Ascending aorta (tissue), 2 donors: Measurements from ENCODE around the gene TCTN3. TPM values are rescaled to one million over a fixed set of nuclear protein-coding genes. Genes with fewer than 3 reads are reported as not detected.

Experiments used
- DNase-seq, 2 donors: peaks; one replicate each; pipeline ENCODE4 v3.0.0-alpha.2; 2019; ENCODE audit warnings: low spot score in 2 of 2
- H3K27ac ChIP-seq, 2 donors: fragments of 200-600 bp; sonication (generic); one replicate each; pipeline ENCODE4 v1.5.1; 2016 to 2017; ENCODE audit warnings: mild to moderate bottlenecking in 1 of 2
- H3K27me3 ChIP-seq: fragments of 200-600 bp; sonication (generic); one replicate; pipeline ENCODE4 v1.5.1; 2017
- H3K36me3 ChIP-seq, 2 donors: fragments of 200-600 bp; sonication (generic); one replicate each; pipeline ENCODE4 v1.5.1; 2016
- H3K4me1 ChIP-seq, 2 donors: fragments of 200-600 bp; sonication (generic); one replicate each; pipeline ENCODE4 v1.5.1; 2016 to 2017; ENCODE audit warnings: mild to moderate bottlenecking in 1 of 2
- H3K4me3 ChIP-seq, 2 donors: fragments of 200-600 bp; sonication (generic); one replicate each; pipeline ENCODE4 v1.5.1; 2016 to 2017; ENCODE audit warnings: mild to moderate bottlenecking in 1 of 2
- H3K9me3 ChIP-seq, 2 donors: fragments of 200-600 bp; sonication (generic); one replicate each; pipeline ENCODE4 v1.5.1; 2016
- CTCF ChIP-seq, 3 experiments: fragments of 200-600 bp in 2 of 3; fragments of 450-650 bp in 1 of 3; sonication (generic) in 2 of 3; IDR thresholded peaks; one replicate each; pipeline ENCODE4 v1.5.1; 2016 to 2019; ENCODE audit warnings: antibody characterized with exemption in 3 of 3, mild to moderate bottlenecking in 1 of 3, moderate library complexity in 1 of 3
- intact Hi-C: fragments of 100-400 bp; cut with DNase I; formaldehyde crosslinking; loops from one replicate; pipeline ENCODE4 v1.15.1; 2023
- total RNA-seq: library from RNA; depleted of rRNA; stranded (reverse); fragments of >200 nt; gene quantifications from one replicate; pipeline ENCODE4 v1.1.0, GENCODE V29; 2016

Gene TCTN3
- total RNA-seq, 1 donor from 2014 or later = 22.1 TPM

- DNase-seq = no peak
- Histone ChIP-seq H3K27ac (no peak overlapping the region), H3K36me3 (no peaks in the 10 kb centered on the region), H3K4me1 (peaks cover 0 to 3% of the 10 kb centered on the region in 2 donors), H3K4me3 (no peak overlapping the region), H3K27me3 (no peaks in the 10 kb centered on the region), H3K9me3 (no peaks in the 10 kb centered on the region)
- intact Hi-C loops = no loop called here
- no peak for TF ChIP-seq CTCF (IDR thresholded peaks at IDR 0.05)
Observed at GRCh38 chr10:95661818-95662217, 31.9 kb downstream of the TCTN3 start.

- TF ChIP-seq CTCF (IDR thresholded peaks at IDR 0.05) = no peak
- intact Hi-C loops = no loop called here
- Histone ChIP-seq H3K4me1 (peaks cover 0 to 6% of the 10 kb centered on the region in 2 donors), H3K4me3 (no peak overlapping the region), H3K27ac (no peak overlapping the region), H3K9me3 (no peaks in the 10 kb centered on the region), H3K27me3 (no peaks in the 10 kb centered on the region), H3K36me3 (no peaks in the 10 kb centered on the region)
- DNase-seq = no peak
Observed at GRCh38 chr10:95660283-95660682, 33.4 kb downstream of the TCTN3 start.

GRCh38 chr10:95657250-95657649 is 36.5 kb downstream of the TCTN3 start:
- intact Hi-C loops = no loop called here
- Histone ChIP-seq H3K36me3 (peaks cover 5 to 8% of the 10 kb centered on the region in 2 donors), H3K27ac (no peak overlapping the region), H3K4me3 (peak overlapping the region; percentile 87 to 89), H3K9me3 (no peaks in the 10 kb centered on the region), H3K27me3 (no peaks in the 10 kb centered on the region), H3K4me1 (peaks cover 0 to 8% of the 10 kb centered on the region in 2 donors)
- no peak for DNase-seq
- TF ChIP-seq CTCF (IDR thresholded peaks at IDR 0.05) = no peak

GRCh38 chr10:95656291-95657164 is 37.2 kb downstream of the TCTN3 start, which contains the start of gene ALDH18A1:
Gene ALDH18A1 (minus strand): TSS chr10:95656711. CDS start chr10:95653377, 3,334 bp downstream.
- intact Hi-C loops = loop anchor here (1.0 kb wide), 1 partner anchor 37 kb away; the partner anchor contains the start of gene TCTN3
- Histone ChIP-seq H3K4me1 (peaks cover 0 to 8% of the 10 kb centered on the region in 2 donors), H3K27ac (peak within 1 kb of the TSS; percentile 65 to 68)

More at GRCh38 chr10:95656291-95657164, 37.2 kb downstream of the TCTN3 start, which contains the start of gene ALDH18A1:
- peak; percentile 63 to 96 for DNase-seq
- H3K4me3 ChIP-seq = peak within 1 kb of the TSS; percentile 87 to 89
- H3K36me3 ChIP-seq = peaks cover 6 to 16% of the 10 kb centered on the region in 2 donors
- H3K27me3 ChIP-seq = no peaks in the 10 kb centered on the region
- peak in 1 of 3 experiments; percentile 5 for TF ChIP-seq CTCF (IDR thresholded peaks at IDR 0.05)
- no peaks in the 10 kb centered on the region for H3K9me3 ChIP-seq
